ENCODE measurements around the gene WHAMM. TPM values are rescaled to one million over a fixed set of nuclear protein-coding genes. Genes with fewer than 3 reads are reported as not detected.
"Not testable (repeated sequence)": the region's sequence is repeated elsewhere in the genome, so short reads cannot be mapped to it uniquely, and the experiment has no call there.

WHAMM gene
- polyA plus RNA-seq, 1 experiment, result 3.6 TPM

DNA sequence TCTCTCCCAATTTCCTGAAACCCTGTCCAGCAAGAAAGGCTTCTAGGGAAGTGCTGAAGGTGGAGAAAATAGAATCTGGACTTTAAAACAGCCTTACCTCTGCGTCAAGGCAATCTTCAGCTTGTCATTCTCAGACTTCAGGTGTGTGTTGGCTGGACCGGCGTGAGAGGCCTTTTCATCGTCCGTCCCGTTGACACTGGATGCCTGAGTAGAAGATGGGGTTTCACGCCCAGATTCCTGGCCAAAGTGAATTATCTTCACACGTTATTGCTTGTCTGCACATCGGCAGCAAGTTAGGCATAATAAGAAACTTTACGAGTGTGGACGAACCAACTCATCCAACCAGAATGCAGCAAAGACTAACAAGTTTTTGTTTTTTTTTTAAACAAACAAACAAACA is 49.5 kb downstream of the WHAMM start:
- Histone ChIP-seq H3K9me3 (ENCODE audit: control insufficient read depth, insufficient read depth, low read length) (peaks cover 3% of the 10 kb centered on the region; the same call in 1 of the 2 replicates), H3K27me3 (ENCODE audit: control insufficient read depth, insufficient read depth, low read length) (peaks cover 3% of the 10 kb centered on the region), H3K4me3 (ENCODE audit: low read depth, low read length) (no peak overlapping the region), H3K27ac (ENCODE audit: low read depth, low read length) (no peak overlapping the region)
- POLR2A ChIA-PET, result no interaction called here
- DNase-seq (ENCODE audit: low read depth, low spot score), result no peak
- CTCF ChIA-PET, result no interaction called here
- TF ChIP-seq, protein P1, sequence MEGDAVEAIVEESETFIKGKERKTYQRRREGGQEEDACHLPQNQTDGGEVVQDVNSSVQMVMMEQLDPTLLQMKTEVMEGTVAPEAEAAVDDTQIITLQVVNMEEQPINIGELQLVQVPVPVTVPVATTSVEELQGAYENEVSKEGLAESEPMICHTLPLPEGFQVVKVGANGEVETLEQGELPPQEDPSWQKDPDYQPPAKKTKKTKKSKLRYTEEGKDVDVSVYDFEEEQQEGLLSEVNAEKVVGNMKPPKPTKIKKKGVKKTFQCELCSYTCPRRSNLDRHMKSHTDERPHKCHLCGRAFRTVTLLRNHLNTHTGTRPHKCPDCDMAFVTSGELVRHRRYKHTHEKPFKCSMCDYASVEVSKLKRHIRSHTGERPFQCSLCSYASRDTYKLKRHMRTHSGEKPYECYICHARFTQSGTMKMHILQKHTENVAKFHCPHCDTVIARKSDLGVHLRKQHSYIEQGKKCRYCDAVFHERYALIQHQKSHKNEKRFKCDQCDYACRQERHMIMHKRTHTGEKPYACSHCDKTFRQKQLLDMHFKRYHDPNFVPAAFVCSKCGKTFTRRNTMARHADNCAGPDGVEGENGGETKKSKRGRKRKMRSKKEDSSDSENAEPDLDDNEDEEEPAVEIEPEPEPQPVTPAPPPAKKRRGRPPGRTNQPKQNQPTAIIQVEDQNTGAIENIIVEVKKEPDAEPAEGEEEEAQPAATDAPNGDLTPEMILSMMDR (IDR thresholded peaks at IDR 0.05; ENCODE audit: low read depth, low read length), result no peak

DNA sequence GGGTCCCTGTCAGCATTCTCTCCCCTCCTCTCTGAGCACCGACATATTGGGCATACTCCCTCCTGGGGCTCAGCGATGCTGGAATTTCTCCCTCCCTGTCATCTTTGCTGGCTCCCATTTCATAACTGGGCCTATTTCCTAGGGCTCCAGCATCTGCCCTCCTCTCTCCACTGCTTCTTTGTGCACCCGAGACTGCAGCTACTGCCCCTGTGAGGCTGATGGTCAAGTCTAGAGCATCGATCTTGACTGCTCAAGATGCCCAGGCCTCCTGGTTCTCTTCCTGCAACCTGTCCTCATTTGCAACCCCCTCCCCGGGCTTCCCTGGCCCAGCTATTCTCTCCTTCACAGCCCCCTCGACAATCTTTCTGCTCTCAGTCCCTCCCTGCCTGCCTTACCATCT is 53.5 kb downstream of the WHAMM start:
- Histone ChIP-seq H3K9me3 (ENCODE audit: control insufficient read depth, insufficient read depth, low read length) (no peaks in the 10 kb centered on the region), H3K27me3 (ENCODE audit: control insufficient read depth, insufficient read depth, low read length) (peaks cover 8% of the 10 kb centered on the region), H3K27ac (ENCODE audit: low read depth, low read length) (no peak overlapping the region), H3K4me3 (ENCODE audit: low read depth, low read length) (no peak overlapping the region)
- ChIA-PET POLR2A (no interaction called here), CTCF (no interaction called here)
- TF ChIP-seq, protein P1 (IDR thresholded peaks at IDR 0.05; ENCODE audit: low read depth, low read length), result no peak
- DNase-seq (ENCODE audit: low read depth, low spot score), result no peak

DNA sequence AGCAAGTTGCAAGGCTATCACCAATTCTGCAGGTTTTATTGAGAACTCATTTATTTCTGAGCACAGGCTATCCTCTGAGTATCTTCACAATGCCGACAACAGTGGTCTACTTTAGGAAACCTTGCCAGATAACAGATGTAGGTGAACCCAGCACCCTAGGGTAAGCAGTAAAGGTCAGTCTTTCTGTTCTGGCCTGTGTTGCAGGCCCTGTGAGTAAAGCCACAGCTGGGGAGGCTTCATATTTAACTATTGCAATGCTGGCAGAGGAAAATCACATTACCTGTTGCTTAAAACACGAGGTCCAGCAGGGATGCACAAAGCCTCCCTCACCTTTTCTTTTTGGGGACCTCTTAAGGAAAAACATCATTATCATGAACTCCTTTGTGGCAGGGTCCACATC is 55.5 kb downstream of the WHAMM start:
- Histone ChIP-seq H3K27me3 (ENCODE audit: control insufficient read depth, insufficient read depth, low read length) (peaks cover 12% of the 10 kb centered on the region), H3K27ac (ENCODE audit: low read depth, low read length) (no peak overlapping the region), H3K9me3 (ENCODE audit: control insufficient read depth, insufficient read depth, low read length) (no peaks in the 10 kb centered on the region), H3K4me3 (ENCODE audit: low read depth, low read length) (no peak overlapping the region)
- no peak for DNase-seq (ENCODE audit: low read depth, low spot score)
- CTCF ChIA-PET, result no interaction called here
- POLR2A ChIA-PET, result no interaction called here
- TF ChIP-seq, protein P1 (IDR thresholded peaks at IDR 0.05; ENCODE audit: low read depth, low read length), result no peak

DNA sequence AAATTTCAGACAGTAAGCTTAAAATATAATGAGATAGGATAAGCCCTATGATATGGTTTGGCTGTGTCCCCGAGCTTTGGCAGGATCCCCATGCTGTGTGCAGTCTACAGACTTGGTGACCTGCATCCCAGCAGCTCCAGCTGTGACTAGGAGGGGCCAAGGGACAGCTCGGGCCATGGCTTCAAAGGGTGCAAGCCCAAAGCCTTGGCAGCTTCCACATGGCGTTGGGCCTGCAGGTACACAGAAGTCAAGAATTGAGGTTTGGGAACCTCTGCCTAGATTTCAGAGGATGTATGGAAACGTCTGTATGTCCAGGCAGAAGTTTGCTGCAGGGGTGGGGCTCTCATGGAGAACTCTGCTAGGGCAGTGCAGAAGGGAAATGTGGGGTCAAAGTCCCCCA is 56.2 kb downstream of the WHAMM start:
- H3K27me3 ChIP-seq (ENCODE audit: control insufficient read depth, insufficient read depth, low read length), result peaks cover 12% of the 10 kb centered on the region
- POLR2A ChIA-PET, CTCF ChIA-PET: not testable (repeated sequence)

DNA sequence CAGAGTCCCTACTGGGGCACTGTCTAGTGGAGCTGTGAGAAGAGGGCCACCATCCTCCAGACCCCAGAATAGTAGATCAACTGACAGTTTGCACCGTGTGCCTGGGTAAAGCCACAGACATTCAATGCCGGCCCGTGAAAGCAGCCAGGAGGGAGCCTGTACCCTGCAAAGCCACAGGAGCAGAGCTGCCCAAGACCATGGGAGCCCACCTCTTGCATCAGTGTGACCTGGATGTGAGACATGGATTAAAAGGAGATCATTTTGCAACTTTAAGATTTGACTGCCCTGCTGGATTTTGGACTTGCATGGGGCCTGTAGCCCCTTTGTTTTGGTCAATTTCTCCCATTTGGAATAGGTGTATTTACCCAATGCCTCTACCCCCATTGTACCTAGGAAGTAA is 56.6 kb downstream of the WHAMM start:
- peaks cover 14% of the 10 kb centered on the region for H3K27me3 ChIP-seq (ENCODE audit: control insufficient read depth, insufficient read depth, low read length)
- DNase-seq (ENCODE audit: low read depth, low spot score); POLR2A ChIA-PET; H3K9me3 ChIP-seq (ENCODE audit: control insufficient read depth, insufficient read depth, low read length); H3K27ac ChIP-seq (ENCODE audit: low read depth, low read length); H3K4me3 ChIP-seq (ENCODE audit: low read depth, low read length); CTCF ChIA-PET: not testable (repeated sequence)

More for the DNA sequence above, 56.2 kb downstream of the WHAMM start:
- not testable (repeated sequence) for H3K9me3 ChIP-seq (ENCODE audit: control insufficient read depth, insufficient read depth, low read length); H3K27ac ChIP-seq (ENCODE audit: low read depth, low read length); DNase-seq (ENCODE audit: low read depth, low spot score); H3K4me3 ChIP-seq (ENCODE audit: low read depth, low read length)

DNA sequence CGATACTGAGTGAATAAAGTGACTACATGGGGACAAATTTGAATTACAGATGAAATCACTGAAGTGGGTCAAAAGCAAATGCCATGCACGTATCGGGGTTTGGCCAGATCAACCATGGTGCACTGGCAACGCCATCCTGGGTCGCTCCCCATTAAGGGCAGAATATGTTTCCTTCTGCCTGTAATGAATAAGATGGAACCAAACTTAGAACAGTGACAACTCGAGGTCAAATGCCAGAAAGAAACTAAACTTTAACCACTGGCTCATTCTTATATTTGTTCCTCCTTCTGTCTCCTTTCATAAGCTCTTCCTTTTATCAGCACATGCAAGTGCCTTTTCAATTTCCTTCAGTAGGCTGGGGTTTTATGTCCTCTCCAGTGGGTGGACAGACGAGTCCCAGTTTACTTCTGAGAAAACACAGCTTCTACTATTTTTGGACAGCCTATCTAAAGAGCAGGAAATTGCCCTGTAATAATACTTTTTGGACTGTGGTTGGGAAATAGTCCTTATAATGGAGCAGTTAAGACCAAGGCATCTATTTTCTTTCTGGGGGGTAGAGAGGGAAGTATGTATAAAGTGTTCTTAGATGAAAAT is 61.4 kb downstream of the WHAMM start:
- no peak for DNase-seq (ENCODE audit: low read depth, low spot score)
- Histone ChIP-seq H3K27me3 (ENCODE audit: control insufficient read depth, insufficient read depth, low read length) (peaks cover 7% of the 10 kb centered on the region), H3K4me3 (ENCODE audit: low read depth, low read length) (no peak overlapping the region), H3K27ac (ENCODE audit: low read depth, low read length) (no peak overlapping the region), H3K9me3 (ENCODE audit: control insufficient read depth, insufficient read depth, low read length) (no peaks in the 10 kb centered on the region)
- POLR2A ChIA-PET, result no interaction called here
- TF ChIP-seq, protein P1 (IDR thresholded peaks at IDR 0.05; ENCODE audit: low read depth, low read length), result no peak
- CTCF ChIA-PET, result interaction anchor here (0.8 kb wide), 1 partner anchor 22 kb away, joined by 3 read pairs; no protein-coding TSS in a partner anchor
